Measurements from ENCODE around the gene COLEC11. TPM values are rescaled to one million over a fixed set of nuclear protein-coding genes. Genes with fewer than 3 reads are reported as not detected.

The COLEC11 gene
- total and polyA plus RNA-seq, 9 donors, result 16.7 to 187 (median 59.9) TPM

DNA sequence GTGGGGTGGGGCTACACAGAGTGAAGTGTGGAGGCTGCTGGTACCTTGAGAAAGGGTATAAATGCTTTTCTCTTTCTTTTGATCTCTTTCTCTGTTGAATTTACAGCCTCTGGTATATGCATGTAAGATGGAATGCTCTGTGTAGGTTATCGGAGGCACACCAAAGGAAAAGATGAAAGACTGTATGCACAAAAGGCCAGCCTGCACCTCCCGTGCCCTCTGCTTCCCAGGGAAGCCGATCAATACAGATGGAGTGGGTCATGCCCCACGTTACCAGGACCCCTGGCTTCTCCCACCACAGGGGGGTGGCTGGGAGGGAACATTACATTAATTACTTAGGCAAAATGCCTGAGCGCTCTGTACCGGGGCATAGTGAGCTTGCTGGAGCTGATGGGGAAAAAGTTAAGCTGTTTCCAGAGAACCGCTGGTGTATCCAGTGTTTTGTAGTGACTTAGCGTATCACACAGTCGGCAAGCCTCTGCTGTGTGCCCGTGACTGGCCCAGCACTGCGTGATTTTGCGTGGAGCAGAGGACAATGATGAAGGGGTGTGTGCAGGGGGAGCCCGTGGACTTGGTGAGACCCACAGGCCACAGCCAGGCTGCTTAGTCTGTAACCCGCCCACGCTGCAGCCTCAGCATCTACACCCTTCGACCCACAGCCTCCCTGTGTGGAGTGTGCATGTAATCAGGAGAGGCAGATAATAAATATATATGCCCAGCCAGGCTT is 71.1 kb downstream of the COLEC11 start:
- WGBS, 3 donors, result 80 to 84% (median 80%) methylated on average over 16 of the region's 16 CpGs

GRCh38 chr2:3666613-3666975 is 71.7 kb downstream of the COLEC11 start:
- intact Hi-C loops (cut with DNase I), result no loop called here
- Histone ChIP-seq H3K27me3 (no peaks in the 10 kb centered on the region), H3K27ac (no peak overlapping the region), H3K4me3 (no peak overlapping the region), H3K9me3 (no peaks in the 10 kb centered on the region), H3K36me3 (no peaks in the 10 kb centered on the region), H3K4me1 (ENCODE audit: insufficient read depth) (no peaks in the 10 kb centered on the region)
- TF ChIP-seq CTCF (IDR thresholded peaks at IDR 0.05) (no peak), POLR2A (IDR thresholded peaks at IDR 0.05) (no peak), EP300 (IDR thresholded peaks at IDR 0.05) (no peak)
- WGBS, 3 donors, result 88 to 92% (median 90%) methylated on average over 18 of the region's 18 CpGs
- no peak for DNase-seq

More for the DNA sequence above, 71.1 kb downstream of the COLEC11 start:
- TF ChIP-seq CTCF (IDR thresholded peaks at IDR 0.05) (no peak), POLR2A (IDR thresholded peaks at IDR 0.05) (no peak), EP300 (IDR thresholded peaks at IDR 0.05) (no peak)
- Histone ChIP-seq H3K27ac (no peak overlapping the region), H3K4me3 (no peak overlapping the region), H3K9me3 (no peaks in the 10 kb centered on the region), H3K4me1 (ENCODE audit: insufficient read depth) (no peaks in the 10 kb centered on the region), H3K27me3 (no peaks in the 10 kb centered on the region), H3K36me3 (no peaks in the 10 kb centered on the region)
- intact Hi-C loops (cut with DNase I), result no loop called here
- no peak for DNase-seq

- WGBS, 3 donors, result 72 to 80% (median 78%) methylated on average over 23 of the region's 23 CpGs
- intact Hi-C loops (cut with DNase I), result no loop called here
- H3K4me3 ChIP-seq, result no peak overlapping the region
- H3K4me1 ChIP-seq (ENCODE audit: insufficient read depth), result no peaks in the 10 kb centered on the region
- no peaks in the 10 kb centered on the region for H3K36me3 ChIP-seq
- H3K27me3 ChIP-seq, result no peaks in the 10 kb centered on the region
- no peaks in the 10 kb centered on the region for H3K9me3 ChIP-seq
- no peak for DNase-seq
- TF ChIP-seq CTCF (IDR thresholded peaks at IDR 0.05) (no peak), POLR2A (IDR thresholded peaks at IDR 0.05) (no peak), EP300 (IDR thresholded peaks at IDR 0.05) (no peak)
- no peak overlapping the region for H3K27ac ChIP-seq
These were observed 72.3 kb downstream of the COLEC11 start for GRCh38 chr2:3667151-3667631.

GRCh38 chr2:3669656-3670055 is 74.7 kb downstream of the COLEC11 start:
- no peak for TF ChIP-seq EP300 (IDR thresholded peaks at IDR 0.05)
- TF ChIP-seq POLR2A (IDR thresholded peaks at IDR 0.05), result no peak
- TF ChIP-seq CTCF (IDR thresholded peaks at IDR 0.05), result no peak
- no peak for DNase-seq
- H3K9me3 ChIP-seq, result no peaks in the 10 kb centered on the region
- no peaks in the 10 kb centered on the region for H3K4me1 ChIP-seq (ENCODE audit: insufficient read depth)
- H3K27me3 ChIP-seq, result no peaks in the 10 kb centered on the region
- H3K36me3 ChIP-seq, result no peaks in the 10 kb centered on the region
- 82 to 93% (median 88%) methylated on average over 8 of the region's 8 CpGs for WGBS, 3 donors
- H3K4me3 ChIP-seq, result no peak overlapping the region
- intact Hi-C loops (cut with DNase I), result no loop called here
- H3K27ac ChIP-seq, result no peak overlapping the region
